H9 (cell line): Measurements from ENCODE around the gene SLC9A9. TPM values are rescaled to one million over a fixed set of nuclear protein-coding genes. Genes with fewer than 3 reads are reported as not detected.

Source experiments
- DNase-seq: peaks from one replicate; pipeline ENCODE4 v3.0.0-alpha.2; 2017
- H2AFZ ChIP-seq: one replicate; pipeline ENCODE4 v1.6.1; 2013; ENCODE audit warnings: mild to moderate bottlenecking, low read length, control low read depth, moderate library complexity
- H2AK5ac ChIP-seq: 2 replicates; pipeline ENCODE4 v1.6.1; 2013; ENCODE audit warnings: low read length, control low read depth, mixed read lengths; ENCODE audit not compliant: insufficient read length
- H2BK120ac ChIP-seq: one replicate; pipeline ENCODE4 v1.6.1; 2013; ENCODE audit warnings: low read depth, mild to moderate bottlenecking, low read length, control low read depth, inconsistent platforms; ENCODE audit not compliant: poor library complexity, severe bottlenecking
- H2BK12ac ChIP-seq: 2 replicates; pipeline ENCODE4 v1.6.1; 2013; ENCODE audit warnings: low read length, control low read depth, mixed read lengths, low read depth; ENCODE audit not compliant: insufficient read length
- H2BK15ac ChIP-seq: 2 replicates; pipeline ENCODE4 v1.6.1; 2013; ENCODE audit warnings: low read depth, low read length, control low read depth
- H2BK20ac ChIP-seq: one replicate; pipeline ENCODE4 v1.6.1; 2013; ENCODE audit warnings: low read depth, mild to moderate bottlenecking, low read length, control low read depth, inconsistent platforms; ENCODE audit not compliant: poor library complexity, severe bottlenecking
- H2BK5ac ChIP-seq: 2 replicates; pipeline ENCODE4 v1.6.1; 2013; ENCODE audit warnings: low read length, control low read depth, mixed read lengths; ENCODE audit not compliant: insufficient read length
- H3K14ac ChIP-seq: 2 replicates; pipeline ENCODE4 v1.6.1; 2013; ENCODE audit warnings: low read length, control low read depth; ENCODE audit not compliant: insufficient read depth
- H3K18ac ChIP-seq: 2 replicates; pipeline ENCODE4 v1.6.1; 2013; ENCODE audit warnings: low read depth, mild to moderate bottlenecking, mixed read lengths, low read length, control low read depth; ENCODE audit not compliant: insufficient read length
- H3K23ac ChIP-seq: 2 replicates; pipeline ENCODE4 v1.6.1; 2013; ENCODE audit warnings: low read length, control low read depth, mixed read lengths, low read depth; ENCODE audit not compliant: insufficient read length
- H3K23me2 ChIP-seq: 2 replicates; pipeline ENCODE4 v1.6.1; 2013; ENCODE audit warnings: low read depth, mild to moderate bottlenecking, mixed read lengths, low read length, control low read depth; ENCODE audit not compliant: insufficient read length, poor library complexity, severe bottlenecking
- H3K27ac ChIP-seq: 2 replicates; pipeline ENCODE4 v1.5.1; 2013; ENCODE audit warnings: low read length, control low read depth, mixed read lengths, low read depth; ENCODE audit not compliant: insufficient read length
- H3K27me3 ChIP-seq: 2 replicates; pipeline ENCODE4 v1.6.1; 2013; ENCODE audit warnings: low read length, control low read depth, inconsistent platforms; ENCODE audit not compliant: insufficient read depth
- H3K4ac ChIP-seq: 2 replicates; pipeline ENCODE4 v1.6.1; 2013; ENCODE audit warnings: low read depth, mild to moderate bottlenecking, control low read depth, inconsistent platforms, low read length, moderate library complexity
- H3K4me1 ChIP-seq: 2 replicates; pipeline ENCODE4 v1.6.1; 2013; ENCODE audit warnings: low read length, control low read depth, inconsistent platforms; ENCODE audit not compliant: insufficient read depth
- H3K4me2 ChIP-seq: 2 replicates; pipeline ENCODE4 v1.6.1; 2013; ENCODE audit warnings: low read length, control low read depth, mixed read lengths; ENCODE audit not compliant: insufficient read length, insufficient read depth
- H3K56ac ChIP-seq: 2 replicates; pipeline ENCODE4 v1.6.1; 2013; ENCODE audit warnings: low read depth, mild to moderate bottlenecking, mixed read lengths, low read length, control low read depth; ENCODE audit not compliant: insufficient read length
- H3K79me1 ChIP-seq: 2 replicates; pipeline ENCODE4 v1.6.1; 2013; ENCODE audit warnings: low read depth, mild to moderate bottlenecking, moderate library complexity, low read length, control low read depth, inconsistent platforms; ENCODE audit not compliant: insufficient read depth, poor library complexity, severe bottlenecking
- H3K79me2 ChIP-seq: 2 replicates; pipeline ENCODE4 v1.6.1; 2013; ENCODE audit warnings: low read length, control low read depth, inconsistent platforms; ENCODE audit not compliant: insufficient read depth
- H3K9ac ChIP-seq: 2 replicates; pipeline ENCODE4 v1.6.1; 2013; ENCODE audit warnings: low read length, control low read depth, mixed read lengths; ENCODE audit not compliant: insufficient read length; ENCODE audit errors: extremely low read depth
- H3K9me3 ChIP-seq: one replicate; pipeline ENCODE4 v1.6.1; 2013; ENCODE audit warnings: low read depth, low read length, inconsistent platforms; ENCODE audit not compliant: control insufficient read depth
- H3T11ph ChIP-seq: one replicate; pipeline ENCODE4 v1.6.1; 2013; ENCODE audit warnings: mild to moderate bottlenecking, low read length, control low read depth, inconsistent platforms
- H4K20me1 ChIP-seq: one replicate; pipeline ENCODE4 v1.6.1; 2013; ENCODE audit not compliant: control insufficient read depth, insufficient read length, insufficient read depth
- H4K5ac ChIP-seq: 2 replicates; pipeline ENCODE4 v1.6.1; 2013; ENCODE audit warnings: low read depth, mild to moderate bottlenecking, mixed read lengths, low read length, control low read depth; ENCODE audit not compliant: insufficient read length
- H4K8ac ChIP-seq: replicated peaks from 2 replicates; pipeline ENCODE4 v1.6.1; 2013; ENCODE audit warnings: low read length, control low read depth, mixed read lengths, low read depth; ENCODE audit not compliant: insufficient read length
- H4K91ac ChIP-seq: 2 replicates; pipeline ENCODE4 v1.6.1; 2013; ENCODE audit warnings: low read depth, mild to moderate bottlenecking, moderate library complexity, mixed read lengths, low read length, control low read depth; ENCODE audit not compliant: insufficient read length
- H3K27ac Mint-ChIP-seq, 3 experiments: 2 replicates in 2 of 3; 3 replicates in 1 of 3; pipeline ENCODE4 v1.8.0; 2020 to 2021; ENCODE audit warnings: mixed read lengths in 3 of 3, mild to moderate bottlenecking in 1 of 3, moderate library complexity in 1 of 3
- H3K27me3 Mint-ChIP-seq: 2 replicates; pipeline ENCODE4 v1.8.0; 2021; ENCODE audit warnings: low read depth, mild to moderate bottlenecking, moderate library complexity, mixed read lengths
- H3K36me3 Mint-ChIP-seq, 3 experiments: 2 replicates in 2 of 3; 3 replicates in 1 of 3; pipeline ENCODE4 v1.8.0; 2020 to 2021; ENCODE audit warnings: low read depth in 3 of 3, mixed read lengths in 3 of 3; ENCODE audit not compliant: insufficient read depth in 1 of 3
- H3K4me1 Mint-ChIP-seq, 2 experiments: 2 replicates each; pipeline ENCODE4 v1.8.0; 2020; ENCODE audit warnings: mixed read lengths in 2 of 2
- H3K4me3 Mint-ChIP-seq, 2 experiments: 2 replicates in 1 of 2; 3 replicates in 1 of 2; pipeline ENCODE4 v1.8.0; 2020 to 2021; ENCODE audit warnings: mild to moderate bottlenecking in 2 of 2, mixed read lengths in 2 of 2, moderate library complexity in 1 of 2
- H3K9me3 Mint-ChIP-seq, 2 experiments: 2 replicates in 1 of 2; 3 replicates in 1 of 2; pipeline ENCODE4 v1.8.0; 2020; ENCODE audit warnings: mild to moderate bottlenecking in 2 of 2, mixed read lengths in 2 of 2, moderate library complexity in 1 of 2
- CTCF ChIP-seq: fragments of 200-600 bp; sonication (generic); conservative IDR thresholded peaks from 3 replicates; pipeline ENCODE4 v1.8.0; 2021; ENCODE audit warnings: antibody characterized with exemption, mild to moderate bottlenecking
- WGBS: extraction: QIAGEN DNeasy Blood & Tissue Kit; methylation state at CpG from one replicate; pipeline ENCODE4 v1.1.7; 2013; ENCODE audit warnings: missing lambda C conversion rate, low lambda C conversion rate, mixed read lengths; ENCODE audit not compliant: insufficient read length; ENCODE audit errors: extremely low coverage; 5-methylcytosine and 5-hydroxymethylcytosine counted together
- total RNA-seq: library from RNA; stranded (reverse); gene quantifications from 2 replicates; pipeline ENCODE4 v1.2.1, GENCODE V29; 2021

Gene SLC9A9
- total RNA-seq, 1 experiment from 2014 or later, result 0.35 TPM

- H3K18ac ChIP-seq, result no peak overlapping the region
Observed at GRCh38 chr3:143849854-143850549, 1.7 kb upstream of the SLC9A9 start.

More at GRCh38 chr3:143849854-143850549, 1.7 kb upstream of the SLC9A9 start:
- no peak overlapping the region for H4K8ac ChIP-seq
- no peak overlapping the region for H2BK12ac ChIP-seq
- H3K27me3 ChIP-seq, result no peaks in the 10 kb centered on the region
- H2AFZ ChIP-seq, result no peak overlapping the region
- H4K20me1 ChIP-seq, result no peaks in the 10 kb centered on the region
- H3K79me2 ChIP-seq, result no peaks in the 10 kb centered on the region
- H3K36me3 Mint-ChIP-seq, result no peaks in the 10 kb centered on the region
- no peak overlapping the region for H3K23ac ChIP-seq
- no peak overlapping the region for H3K14ac ChIP-seq
- H2BK15ac ChIP-seq, result no peak overlapping the region
- H2AK5ac ChIP-seq, result no peak overlapping the region
- H3K4me1 Mint-ChIP-seq, result peaks cover 25% of the 10 kb centered on the region in 2 experiments
- H3K79me1 ChIP-seq, result no peaks in the 10 kb centered on the region
- no peaks in the 10 kb centered on the region for H3K9me3 ChIP-seq
- no peak overlapping the region for H3K27ac Mint-ChIP-seq
- DNase-seq, result no peak
- no peak overlapping the region for H2BK20ac ChIP-seq
- no peak overlapping the region for H4K5ac ChIP-seq
- H3K9ac ChIP-seq, result no peak overlapping the region
- H4K91ac ChIP-seq, result no peak overlapping the region
- no peak overlapping the region for H3K27ac ChIP-seq
- no CpG with 5 or more reads among the region's 4 CpGs for WGBS
- H3K4me1 ChIP-seq, result no peaks in the 10 kb centered on the region; the same call in 1 of the 2 replicates
- H3K4ac ChIP-seq, result no peak overlapping the region
- no peaks in the 10 kb centered on the region for H3K9me3 Mint-ChIP-seq
- H3T11ph ChIP-seq, result no peak overlapping the region
- no peak overlapping the region for H3K56ac ChIP-seq
- no peak overlapping the region for H2BK120ac ChIP-seq
- no peaks in the 10 kb centered on the region for H3K27me3 Mint-ChIP-seq
- H2BK5ac ChIP-seq, result no peak overlapping the region
- no peak overlapping the region for H3K4me3 Mint-ChIP-seq
- TF ChIP-seq CTCF, result no peak
- H3K23me2 ChIP-seq, result no peaks in the 10 kb centered on the region
- H3K4me2 ChIP-seq, result no peak overlapping the region
